Fibroblast of lung (primary cell): ENCODE data around the gene FCRL2.

Experiments used
- CTCF ChIP-seq, 2 donors: IDR thresholded peaks in 1 of 2; conservative IDR thresholded peaks in 1 of 2; 1 replicate in 1 of 2; 2 replicates in 1 of 2; pipeline ENCODE4 v1.5.1; 2011 to 2012; ENCODE audit warnings: low read length in 2 of 2, control low read depth in 1 of 2, inconsistent platforms in 1 of 2, low read depth in 1 of 2, mild to moderate bottlenecking in 1 of 2
- EZH2 ChIP-seq: IDR thresholded peaks from 2 replicates; pipeline ENCODE4 v1.5.1; 2012; ENCODE audit warnings: low read length, control low read depth, mild to moderate bottlenecking; ENCODE audit errors: missing control alignments

- TF ChIP-seq CTCF (conservative IDR thresholded peaks at IDR 0.05 in 1 of 2, IDR thresholded peaks at IDR 0.05 in 1 of 2; ENCODE audit: low read depth in 1 of 2, low read length in 2 of 2) (no peak), EZH2 (no peak)
These were observed 8.3 kb upstream of the FCRL2 start for GRCh38 chr1:157785248-157785647.
